Gastrocnemius medialis (tissue), 4 donors: ENCODE results near the gene GCC2. TPM values are rescaled to one million over a fixed set of nuclear protein-coding genes. Genes with fewer than 3 reads are reported as not detected.
"Not testable (repeated sequence)": the region's sequence is repeated elsewhere in the genome, so short reads cannot be mapped to it uniquely, and the experiment has no call there.

ENCODE experiments used
- ATAC-seq, 2 donors: fragments of 150-250 bp; one replicate each; pipeline ENCODE4 v1.9.1; 2016
- DNase-seq, 2 donors: peaks; one replicate each; pipeline ENCODE4 v3.0.0-alpha.2; 2019
- H3K27ac ChIP-seq, 4 donors: fragments of 200-600 bp; sonication (generic); 1 replicate in 1 of 4; 2 replicates in 3 of 4; pipeline ENCODE4 v1.5.1; 2016 to 2018; ENCODE audit warnings: mild to moderate bottlenecking in 2 of 4, moderate library complexity in 1 of 4
- H3K27me3 ChIP-seq, 3 donors: fragments of 200-600 bp; sonication (generic) in 2 of 3; 1 replicate in 1 of 3; 2 replicates in 2 of 3; pipeline versions ENCODE4 v1.5.1 to v1.6.0; 2016 to 2019; ENCODE audit warnings: mild to moderate bottlenecking in 1 of 3, moderate library complexity in 1 of 3
- H3K36me3 ChIP-seq, 2 donors: fragments of 200-600 bp; sonication (generic) in 1 of 2; one replicate each; pipeline ENCODE4 v1.5.1; 2017 to 2018
- H3K4me1 ChIP-seq, 2 donors: fragments of 200-600 bp; sonication (generic) in 1 of 2; one replicate each; pipeline ENCODE4 v1.5.1; 2016 to 2017; ENCODE audit warnings: mild to moderate bottlenecking in 2 of 2
- H3K4me3 ChIP-seq, 4 donors: fragments of 200-600 bp; sonication (generic) in 3 of 4; 1 replicate in 1 of 4; 2 replicates in 3 of 4; pipeline ENCODE4 v1.5.1; 2016 to 2019; ENCODE audit warnings: mild to moderate bottlenecking in 2 of 4
- H3K9me3 ChIP-seq, 3 donors: fragments of 200-600 bp; sonication (generic) in 2 of 3; 1 replicate in 1 of 3; 2 replicates in 2 of 3; pipeline ENCODE4 v1.5.1; 2016 to 2019
- POLR2A ChIP-seq, 2 donors: fragments of 450-650 bp; IDR thresholded peaks; one replicate each; pipeline ENCODE4 v1.6.1; 2017; ENCODE audit warnings: antibody characterized with exemption in 2 of 2, mild to moderate bottlenecking in 2 of 2, moderate library complexity in 2 of 2
- in situ Hi-C, 4 donors: fragments of 200-750 bp; cut with MboI; loops; one replicate each; pipeline versions ENCODE4 v1.15.0 to v1.8.0; 2017; ENCODE audit warnings: low sequenced_read_pairs in 4 of 4
- intact Hi-C: fragments of 100-400 bp; cut with DNase I; formaldehyde crosslinking; loops from one replicate; pipeline ENCODE4 v1.15.1; 2023; ENCODE audit warnings: low total_unique reads
- total RNA-seq, 4 donors: library from RNA; depleted of rRNA; stranded (reverse); fragments of >200 nt; gene quantifications; one replicate each; pipeline versions ENCODE4 v1.1.0 to v1.2.3, GENCODE V29; 2016
- TF ChIP-seq, protein P1 (sequence below), 5 experiments: fragments of 450-650 bp in 3 of 5; fragments of 200-600 bp in 2 of 5; sonication (generic) in 2 of 5; IDR thresholded peaks in 4 of 5; conservative IDR thresholded peaks in 1 of 5; 1 replicate in 4 of 5; 2 replicates in 1 of 5; pipeline ENCODE4 v1.5.1; 2016 to 2019; ENCODE audit warnings: antibody characterized with exemption in 5 of 5, mild to moderate bottlenecking in 3 of 5, moderate library complexity in 3 of 5

GCC2 gene
- total RNA-seq, 4 donors from 2014 or later, result 16.7 to 43.1 (median 19.3) TPM

DNA sequence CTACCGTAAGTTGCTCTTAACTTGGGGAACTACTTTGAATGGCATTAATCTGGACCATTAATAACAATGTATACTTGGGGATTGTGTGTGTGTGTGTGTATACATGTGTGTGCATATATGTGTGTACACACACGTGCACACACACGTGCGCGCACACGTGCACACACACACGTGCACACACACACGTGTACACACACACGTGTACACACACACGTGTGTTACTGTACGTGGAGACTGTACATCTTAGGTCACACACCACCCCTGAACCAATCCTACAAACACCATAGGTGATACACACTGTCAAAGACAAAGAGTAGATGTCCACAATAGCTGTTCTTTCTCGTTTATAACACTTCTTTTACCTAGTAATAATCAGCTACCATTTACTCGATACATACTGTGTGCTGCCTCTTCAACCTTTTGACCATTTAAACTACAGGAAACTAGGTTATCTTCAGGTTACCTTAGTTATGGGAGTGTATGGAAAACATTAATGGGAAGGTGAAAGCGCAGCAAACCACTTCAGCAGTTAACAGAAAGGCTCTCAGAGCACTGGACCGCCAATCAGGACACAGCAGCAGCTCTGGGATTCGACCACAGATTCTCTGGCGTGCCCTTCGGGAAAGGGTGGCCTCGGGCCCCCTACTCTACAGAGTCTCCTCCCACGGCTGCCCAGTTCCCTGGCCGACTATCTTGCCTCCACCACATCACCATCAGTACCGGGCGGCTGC is 894 bp upstream of the GCC2 start:
- peak overlapping the region; percentile 73 to 100 (median 85) for H3K4me3 ChIP-seq
- intact Hi-C loops, result loop anchor here (2.0 kb wide), 3 partner anchors 137 to 271 kb away; partner anchors contain the start of gene RANBP2
- peaks cover 0 to 13% of the 10 kb centered on the region in 2 donors for H3K36me3 ChIP-seq
- no peak for TF ChIP-seq POLR2A (IDR thresholded peaks at IDR 0.05)
- TF ChIP-seq, protein P1, sequence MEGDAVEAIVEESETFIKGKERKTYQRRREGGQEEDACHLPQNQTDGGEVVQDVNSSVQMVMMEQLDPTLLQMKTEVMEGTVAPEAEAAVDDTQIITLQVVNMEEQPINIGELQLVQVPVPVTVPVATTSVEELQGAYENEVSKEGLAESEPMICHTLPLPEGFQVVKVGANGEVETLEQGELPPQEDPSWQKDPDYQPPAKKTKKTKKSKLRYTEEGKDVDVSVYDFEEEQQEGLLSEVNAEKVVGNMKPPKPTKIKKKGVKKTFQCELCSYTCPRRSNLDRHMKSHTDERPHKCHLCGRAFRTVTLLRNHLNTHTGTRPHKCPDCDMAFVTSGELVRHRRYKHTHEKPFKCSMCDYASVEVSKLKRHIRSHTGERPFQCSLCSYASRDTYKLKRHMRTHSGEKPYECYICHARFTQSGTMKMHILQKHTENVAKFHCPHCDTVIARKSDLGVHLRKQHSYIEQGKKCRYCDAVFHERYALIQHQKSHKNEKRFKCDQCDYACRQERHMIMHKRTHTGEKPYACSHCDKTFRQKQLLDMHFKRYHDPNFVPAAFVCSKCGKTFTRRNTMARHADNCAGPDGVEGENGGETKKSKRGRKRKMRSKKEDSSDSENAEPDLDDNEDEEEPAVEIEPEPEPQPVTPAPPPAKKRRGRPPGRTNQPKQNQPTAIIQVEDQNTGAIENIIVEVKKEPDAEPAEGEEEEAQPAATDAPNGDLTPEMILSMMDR (IDR thresholded peaks at IDR 0.05 in 4 of 5, conservative IDR thresholded peaks at IDR 0.05 in 1 of 5), result no peak
- H3K4me1 ChIP-seq, result peaks cover 13 to 14% of the 10 kb centered on the region in 2 donors
- H3K27me3 ChIP-seq, result no peaks in the 10 kb centered on the region
- no peak for DNase-seq
- H3K27ac ChIP-seq, result peak overlapping the region in 3 of 4 donors; percentile 79 to 90 (median 89)
- in situ Hi-C loops, result no loop called here
- no peak for ATAC-seq
- H3K9me3 ChIP-seq, result no peaks in the 10 kb centered on the region

DNA sequence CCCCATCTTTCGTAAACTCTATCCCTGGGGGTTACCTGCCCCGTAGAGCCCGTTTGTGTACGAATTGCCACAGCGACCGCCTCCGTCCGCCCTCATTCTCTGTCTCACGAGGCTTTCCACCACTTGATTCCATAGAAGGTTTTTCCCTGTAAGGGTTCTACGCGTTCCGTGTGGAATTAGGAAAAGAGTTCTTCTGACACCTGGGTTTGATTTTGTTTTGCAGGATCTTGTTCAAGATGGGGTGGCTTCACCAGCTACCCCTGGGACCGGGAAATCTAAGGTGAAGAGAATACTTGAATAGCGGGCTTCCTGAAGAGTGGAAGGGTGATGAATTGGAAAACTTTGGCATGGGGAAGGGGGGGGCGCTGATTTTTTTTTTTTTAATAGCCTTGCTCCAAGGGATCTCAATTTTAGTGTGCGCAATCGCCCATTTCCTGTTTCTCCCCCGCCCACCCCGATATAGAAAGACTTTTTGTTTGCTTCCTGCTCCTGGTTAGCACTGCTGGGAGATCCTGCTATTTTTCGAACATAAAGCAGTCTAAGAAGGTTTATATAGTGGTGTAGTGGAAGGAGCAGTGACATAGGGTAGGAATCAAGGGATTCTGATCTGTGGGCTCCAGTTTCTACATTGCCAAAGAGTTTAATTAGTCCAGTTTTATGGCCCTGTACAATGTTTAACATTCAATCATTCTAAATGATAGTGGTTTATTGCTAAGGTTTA is 564 bp downstream of the GCC2 start:
- no peaks in the 10 kb centered on the region for H3K9me3 ChIP-seq
- in situ Hi-C loops, result loop anchor here in 1 of 4 donors (25.0 kb wide), 1 partner anchor 138 kb away; no protein-coding TSS in a partner anchor
- no peak for DNase-seq
- no peaks in the 10 kb centered on the region for H3K27me3 ChIP-seq
- peak overlapping the region; percentile 73 to 100 (median 85) for H3K4me3 ChIP-seq
- no peak for TF ChIP-seq POLR2A (IDR thresholded peaks at IDR 0.05)
- TF ChIP-seq, protein P1 (IDR thresholded peaks at IDR 0.05 in 4 of 5, conservative IDR thresholded peaks at IDR 0.05 in 1 of 5), result no peak
- intact Hi-C loops, result loop anchor here (1.0 to 2.0 kb wide), 4 partner anchors 85 to 269 kb away; partner anchors contain the start of genes LIMS1 and RANBP2
- H3K36me3 ChIP-seq, result peaks cover 0 to 26% of the 10 kb centered on the region in 2 donors
- H3K4me1 ChIP-seq, result peaks cover 13 to 14% of the 10 kb centered on the region in 2 donors
- no peak for ATAC-seq
- H3K27ac ChIP-seq, result peak overlapping the region; percentile 79 to 90 (median 84)

DNA sequence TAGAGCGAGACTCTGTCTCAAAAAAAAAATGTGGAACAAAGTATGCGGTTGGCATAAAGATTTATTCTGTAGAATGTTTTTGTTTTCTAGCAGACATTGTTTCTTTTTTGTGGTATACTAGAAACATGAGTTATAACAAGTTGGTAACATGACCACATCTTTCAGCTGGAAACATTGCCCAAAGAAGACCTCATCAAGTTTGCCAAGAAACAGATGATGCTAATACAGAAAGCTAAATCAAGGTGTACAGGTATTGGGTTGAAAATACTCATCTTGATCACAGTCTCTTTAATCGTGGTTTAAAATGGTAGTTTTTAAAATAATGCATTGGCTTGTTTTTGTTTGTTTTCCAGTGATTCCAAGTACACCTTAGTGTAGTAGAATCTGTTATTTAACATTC is 1.9 kb downstream of the GCC2 start:
- DNase-seq (no peak), ATAC-seq (no peak)
- Histone ChIP-seq H3K9me3 (no peaks in the 10 kb centered on the region), H3K4me3 (no peak overlapping the region), H3K27me3 (no peaks in the 10 kb centered on the region), H3K4me1 (peaks cover 13 to 14% of the 10 kb centered on the region in 2 donors), H3K27ac (no peak overlapping the region), H3K36me3 (peaks cover 0 to 31% of the 10 kb centered on the region in 2 donors)
- intact Hi-C loops, result no loop called here
- in situ Hi-C loops, result loop anchor here in 1 of 4 donors (25.0 kb wide), 1 partner anchor 136 kb away; no protein-coding TSS in a partner anchor
- TF ChIP-seq, protein P1 (IDR thresholded peaks at IDR 0.05 in 4 of 5, conservative IDR thresholded peaks at IDR 0.05 in 1 of 5), result no peak
- TF ChIP-seq POLR2A (IDR thresholded peaks at IDR 0.05), result no peak

- no peak for DNase-seq
- intact Hi-C loops, result no loop called here
- TF ChIP-seq POLR2A (IDR thresholded peaks at IDR 0.05), result no peak
- TF ChIP-seq, protein P1 (IDR thresholded peaks at IDR 0.05 in 4 of 5, conservative IDR thresholded peaks at IDR 0.05 in 1 of 5), result no peak
- no peak overlapping the region for H3K4me3 ChIP-seq
- H3K36me3 ChIP-seq, result peaks cover 0 to 41% of the 10 kb centered on the region in 2 donors
- H3K27ac ChIP-seq, result no peak overlapping the region
- ATAC-seq, result no peak
- peaks cover 13 to 14% of the 10 kb centered on the region in 2 donors for H3K4me1 ChIP-seq
- H3K27me3 ChIP-seq, result no peaks in the 10 kb centered on the region
- in situ Hi-C loops, result loop anchor here in 1 of 4 donors (25.0 kb wide), 1 partner anchor 135 kb away; no protein-coding TSS in a partner anchor
- H3K9me3 ChIP-seq, result no peaks in the 10 kb centered on the region
Measured at GRCh38 chr2:108451976-108452375, 3.0 kb downstream of the GCC2 start.

- DNase-seq, intact Hi-C loops, H3K27ac ChIP-seq, H3K27me3 ChIP-seq, H3K4me1 ChIP-seq, H3K9me3 ChIP-seq, ATAC-seq, H3K4me3 ChIP-seq: not testable (repeated sequence)
- in situ Hi-C loops, result loop anchor here in 1 of 4 donors (25.0 kb wide), 1 partner anchor 134 kb away; no protein-coding TSS in a partner anchor
- H3K36me3 ChIP-seq, result peaks cover 0 to 48% of the 10 kb centered on the region in 2 donors
Measured at GRCh38 chr2:108453530-108453929, 4.5 kb downstream of the GCC2 start.
